Measurements from ENCODE around the gene TOR1AIP2.

Gene TOR1AIP2

GRCh38 chr1:179825798-179826460 is 51.7 kb downstream of the TOR1AIP2 start:
- no peak for DNase-seq (ENCODE audit: low read depth)

GRCh38 chr1:179825206-179825605 is 52.4 kb downstream of the TOR1AIP2 start:
- no peak for DNase-seq (ENCODE audit: low read depth)

DNA sequence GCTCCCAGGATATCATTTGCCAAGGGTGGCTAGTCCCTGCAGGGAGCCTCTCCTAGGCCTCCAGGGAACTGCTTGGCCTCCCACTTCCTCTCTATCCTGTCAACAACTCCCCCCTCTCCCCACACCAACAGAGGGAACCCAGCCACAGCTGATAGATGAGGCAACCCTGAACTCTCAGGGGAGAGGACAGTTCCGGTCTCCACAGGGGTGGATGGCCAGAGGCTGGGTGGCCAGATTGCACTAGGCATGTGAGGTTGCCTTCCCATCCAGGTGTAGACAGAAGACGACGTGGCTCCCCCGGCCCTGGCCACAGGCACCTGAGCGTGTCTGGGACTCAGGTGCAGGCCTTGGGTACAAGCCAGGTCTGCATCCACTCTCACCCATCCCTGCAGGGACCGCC is 53.3 kb downstream of the TOR1AIP2 start:
- DNase-seq (ENCODE audit: low read depth), result no peak

DNA sequence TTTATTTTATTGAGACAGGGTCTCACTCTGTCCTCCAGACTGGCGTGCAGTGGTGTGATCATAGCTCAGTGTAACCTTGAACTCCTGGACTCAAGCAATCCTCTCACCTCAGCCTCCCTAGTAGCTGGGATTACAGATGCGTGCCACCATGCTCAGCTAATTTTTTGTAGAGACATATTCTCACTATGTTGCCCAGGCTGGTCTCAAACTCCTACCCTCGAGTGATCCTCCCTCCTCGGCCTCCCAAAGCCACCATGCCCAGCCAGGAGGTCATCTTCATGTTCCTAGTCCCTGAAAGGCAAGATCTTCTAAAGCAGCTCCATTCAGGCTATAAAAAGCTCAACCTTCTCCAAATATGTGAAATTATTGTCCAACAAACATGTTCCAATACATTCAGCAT is 53.9 kb downstream of the TOR1AIP2 start:
- no peak for DNase-seq (ENCODE audit: low read depth)

GRCh38 chr1:179822065-179822464 is 55.5 kb downstream of the TOR1AIP2 start:
- no peak for DNase-seq (ENCODE audit: low read depth)

- no peak for DNase-seq (ENCODE audit: low read depth)
Measured at GRCh38 chr1:179821524-179821923, 56.1 kb downstream of the TOR1AIP2 start.

GRCh38 chr1:179820226-179820970 is 57.2 kb downstream of the TOR1AIP2 start:
- DNase-seq (ENCODE audit: low read depth), result no peak

DNA sequence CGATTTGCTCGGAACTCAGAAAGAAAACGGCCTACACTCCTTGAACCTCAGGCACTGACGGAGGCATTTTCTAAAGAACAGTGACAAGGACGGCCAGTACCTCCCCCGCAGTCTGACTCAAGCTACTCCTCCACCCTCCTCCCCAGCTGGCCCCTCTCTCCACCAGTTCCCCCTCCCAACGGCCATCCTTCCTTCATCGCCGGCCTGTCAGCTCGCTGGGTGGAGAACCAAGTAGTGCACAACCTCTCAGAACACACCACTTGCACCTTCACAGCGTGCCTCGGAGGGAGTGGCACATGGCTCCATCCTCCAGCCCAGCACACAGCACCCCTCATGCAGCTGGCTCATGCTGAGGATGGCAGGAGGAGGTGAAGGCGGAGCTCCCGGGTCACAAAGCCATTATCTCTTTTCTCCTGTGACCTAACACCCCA is 58.8 kb downstream of the TOR1AIP2 start:
- no peak for DNase-seq (ENCODE audit: low read depth)

- DNase-seq (ENCODE audit: low read depth), result no peak
Measured at GRCh38 chr1:179818260-179818659, 59.3 kb downstream of the TOR1AIP2 start.

- DNase-seq (ENCODE audit: low read depth), result no peak
Measured at GRCh38 chr1:179817789-179818188, 59.8 kb downstream of the TOR1AIP2 start.

DNA sequence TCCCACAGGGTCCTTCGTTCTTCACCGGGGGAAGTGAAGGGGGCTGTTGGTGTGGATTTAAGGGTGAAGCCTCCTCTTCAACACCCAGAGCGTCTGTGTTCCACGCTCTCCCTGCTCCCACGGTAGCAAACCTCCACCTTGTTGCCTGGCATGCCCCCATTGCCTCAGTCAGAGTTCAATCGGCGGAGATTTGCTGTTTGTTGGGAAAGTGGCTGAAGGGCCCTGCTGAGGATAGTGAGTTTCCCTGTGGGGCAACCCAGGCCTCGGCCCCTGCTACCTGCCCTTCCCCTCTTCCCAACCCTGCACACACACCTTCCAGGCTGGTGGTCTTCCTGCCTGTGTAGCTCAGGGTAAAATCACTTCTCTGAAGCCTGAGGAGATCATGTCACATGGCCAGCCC is 60.5 kb downstream of the TOR1AIP2 start:
- no peak for DNase-seq (ENCODE audit: low read depth)

DNA sequence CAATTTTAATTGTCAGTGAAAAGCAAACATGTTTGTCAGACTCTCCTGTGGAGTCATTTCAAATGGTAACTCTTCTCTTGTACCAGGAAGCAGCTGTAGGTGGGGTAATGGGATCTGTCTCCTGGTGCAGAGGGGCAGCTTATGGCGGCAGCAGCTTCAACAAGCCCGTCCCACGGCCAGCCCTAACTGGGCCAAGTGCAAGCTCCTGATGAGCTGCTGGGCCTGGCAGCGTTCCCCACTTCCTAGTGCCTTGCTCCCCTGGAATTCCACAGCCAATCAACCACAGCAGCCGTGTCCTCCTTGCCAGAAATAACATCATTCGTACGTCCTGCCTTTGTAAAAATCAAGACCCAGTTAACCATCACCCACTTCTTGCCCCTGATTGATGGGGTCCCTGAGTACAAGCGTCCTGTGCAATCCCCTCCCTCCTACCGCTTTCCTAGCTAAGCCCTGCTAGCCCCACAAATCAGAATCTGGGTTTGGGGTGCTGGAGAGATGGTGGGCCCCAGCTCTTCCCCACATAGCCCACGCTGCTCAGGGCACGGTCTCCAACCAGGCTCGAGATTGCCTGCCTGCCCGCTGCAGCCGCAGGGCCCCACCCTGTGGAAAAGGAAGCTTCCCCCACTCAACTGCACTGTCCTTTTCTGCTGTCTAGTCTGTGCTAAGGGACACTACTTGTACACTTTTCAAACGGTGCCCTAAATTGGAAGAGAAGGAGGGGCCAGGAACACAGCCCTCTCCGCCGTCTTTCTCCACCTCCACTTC is 61.2 kb downstream of the TOR1AIP2 start:
- no peak for DNase-seq (ENCODE audit: low read depth)

DNA sequence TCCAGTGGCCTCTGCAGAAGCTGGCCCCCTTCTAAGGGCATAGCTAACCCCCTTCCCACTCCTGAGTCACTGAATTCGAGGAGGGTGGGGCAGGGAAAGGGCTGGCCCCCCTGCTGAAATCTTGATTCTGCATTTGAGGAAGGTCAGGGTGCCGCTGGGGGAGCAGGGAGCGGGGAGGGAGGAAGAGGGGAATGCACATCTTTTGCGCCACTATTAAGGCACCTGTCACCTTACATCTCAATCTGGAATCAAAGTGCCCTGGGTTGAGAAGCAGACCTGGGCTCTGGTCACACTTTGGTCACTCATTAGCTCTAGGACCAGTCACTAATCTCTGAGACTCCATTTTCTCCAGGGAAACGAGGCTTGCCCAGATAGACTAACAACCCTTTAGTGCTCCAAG is 62.0 kb downstream of the TOR1AIP2 start:
- no peak for DNase-seq (ENCODE audit: low read depth)

GRCh38 chr1:179814546-179814838 is 63.1 kb downstream of the TOR1AIP2 start:
- no peak for DNase-seq (ENCODE audit: low read depth)

DNA sequence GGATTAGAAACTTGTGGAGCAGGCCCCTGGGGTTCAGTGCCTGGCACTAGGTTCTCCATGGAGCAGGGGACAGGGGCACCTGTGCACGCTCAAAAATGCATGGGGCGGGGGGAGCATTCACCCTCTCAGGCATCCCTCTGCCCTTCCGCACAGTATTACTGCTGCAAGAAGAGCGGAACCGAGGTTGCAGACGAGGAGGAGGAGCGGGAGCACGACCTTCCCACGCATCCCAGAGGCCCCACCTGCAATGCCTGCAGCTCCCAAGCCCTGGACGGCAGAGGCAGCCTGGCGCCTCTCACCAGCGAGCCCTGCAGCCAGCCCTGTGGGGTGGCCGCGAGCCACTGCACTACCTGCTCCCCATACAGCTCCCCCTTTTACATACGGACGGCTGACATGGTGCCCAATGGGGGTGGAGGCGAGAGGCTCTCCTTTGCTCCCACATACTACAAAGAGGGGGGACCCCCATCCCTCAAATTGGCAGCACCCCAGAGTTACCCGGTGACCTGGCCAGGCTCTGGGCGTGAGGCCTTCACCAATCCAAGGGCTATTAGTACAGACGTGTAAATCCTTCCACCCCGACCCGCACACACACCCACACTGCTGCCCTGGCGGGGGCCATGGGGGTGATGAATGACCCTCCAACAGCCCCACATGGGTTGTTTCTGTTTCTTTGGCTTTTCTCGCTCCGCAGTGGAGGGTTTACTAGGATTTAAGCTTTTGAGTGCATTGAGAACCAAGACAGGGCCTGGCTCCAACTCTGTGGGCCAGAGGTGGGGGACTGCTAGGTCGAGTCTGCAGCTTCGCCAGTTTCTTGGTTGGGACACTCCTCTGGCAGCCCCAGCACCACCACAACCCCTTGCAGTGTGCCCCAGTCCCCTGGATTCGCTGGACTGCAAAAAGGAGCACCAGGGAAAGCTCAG is 63.7 kb downstream of the TOR1AIP2 start:
- DNase-seq (ENCODE audit: low read depth), result no peak

GRCh38 chr1:179812501-179813292 is 64.9 kb downstream of the TOR1AIP2 start:
- no peak for DNase-seq (ENCODE audit: low read depth)

DNA sequence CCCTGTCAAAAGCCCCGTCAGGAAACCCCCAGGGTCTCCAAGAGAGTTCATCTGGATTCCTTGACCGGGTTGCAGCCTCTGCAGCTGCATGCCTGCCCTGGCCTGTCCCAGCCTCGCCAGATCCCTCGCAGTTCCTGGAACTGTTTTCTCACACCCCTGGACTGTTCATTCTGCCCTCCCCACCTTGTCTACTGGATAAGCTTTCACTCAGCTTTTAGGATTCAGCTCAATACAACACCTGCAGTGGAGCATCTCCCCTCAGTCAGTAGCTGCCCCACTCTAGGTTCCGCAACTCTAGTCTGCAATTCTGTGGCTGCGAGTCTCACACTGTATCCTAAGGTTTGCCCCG is 67.3 kb downstream of the TOR1AIP2 start:
- DNase-seq (ENCODE audit: low read depth), result no peak

GRCh38 chr1:179809506-179810366 is 67.9 kb downstream of the TOR1AIP2 start:
- DNase-seq (ENCODE audit: low read depth), result peak; percentile 35

DNA sequence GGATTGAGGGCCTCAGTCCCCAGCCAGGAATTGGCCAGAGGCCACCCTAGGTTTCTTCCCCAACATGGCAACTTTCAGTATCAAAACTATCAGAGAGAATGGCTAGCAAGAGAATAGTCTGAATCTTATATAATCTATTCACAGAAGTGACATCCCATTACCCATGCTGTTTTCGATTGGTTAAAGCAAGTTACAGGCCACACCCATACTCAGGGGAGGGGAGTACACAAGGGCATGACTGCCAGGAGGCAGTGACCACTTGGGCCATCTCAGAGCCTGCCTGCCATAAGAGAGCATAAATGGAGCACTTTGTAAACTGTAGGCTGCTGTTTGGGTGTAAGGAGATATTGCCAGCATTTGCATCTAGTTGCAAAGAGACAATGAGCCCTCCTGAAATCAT is 69.1 kb downstream of the TOR1AIP2 start:
- no peak for DNase-seq (ENCODE audit: low read depth)

DNA sequence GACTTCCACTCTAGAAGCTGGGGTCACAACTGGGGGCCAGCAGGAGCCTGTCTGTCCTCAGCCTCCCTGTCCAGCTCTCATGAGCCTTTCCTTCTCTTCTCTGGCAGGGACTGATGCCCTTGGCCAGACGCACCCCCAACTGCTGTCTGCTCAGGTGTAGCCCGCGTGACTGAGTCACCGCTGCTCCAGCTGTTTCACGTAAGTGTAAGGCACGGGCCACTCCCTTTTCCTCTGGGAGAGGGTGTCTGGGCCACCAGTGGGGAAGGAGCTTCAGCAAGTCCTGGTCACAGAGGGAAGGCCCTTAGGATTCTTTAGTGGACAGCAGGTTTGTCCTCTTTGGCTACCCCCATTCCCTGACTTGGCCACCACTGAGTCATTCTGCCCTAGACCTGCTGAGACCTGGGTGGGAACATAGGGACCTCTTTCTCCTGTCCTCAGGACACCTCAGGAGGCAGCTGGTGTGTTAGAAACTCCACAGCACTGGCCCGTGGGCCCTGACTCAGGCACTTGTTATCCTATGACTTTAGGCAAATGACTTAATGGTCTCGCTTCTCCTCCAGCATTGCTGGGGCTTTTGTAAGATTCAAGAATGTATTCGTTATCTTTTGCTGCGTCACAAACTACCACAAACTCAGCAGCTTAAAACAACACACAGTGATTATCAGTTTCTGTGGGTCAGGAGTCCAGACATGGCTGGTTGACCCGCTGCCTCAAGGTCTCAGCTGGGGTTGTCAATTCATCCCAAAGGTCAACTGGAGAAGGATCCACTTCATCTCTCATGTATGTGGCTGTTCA is 69.7 kb downstream of the TOR1AIP2 start:
- no peak for DNase-seq (ENCODE audit: low read depth)

Measured in activated T-helper 1 cell treated with Interleukin-2 at 50 U/mL for 16 hours (primary cell).